ENCODE measurements around the gene EPB41L1.

The EPB41L1 gene

DNA sequence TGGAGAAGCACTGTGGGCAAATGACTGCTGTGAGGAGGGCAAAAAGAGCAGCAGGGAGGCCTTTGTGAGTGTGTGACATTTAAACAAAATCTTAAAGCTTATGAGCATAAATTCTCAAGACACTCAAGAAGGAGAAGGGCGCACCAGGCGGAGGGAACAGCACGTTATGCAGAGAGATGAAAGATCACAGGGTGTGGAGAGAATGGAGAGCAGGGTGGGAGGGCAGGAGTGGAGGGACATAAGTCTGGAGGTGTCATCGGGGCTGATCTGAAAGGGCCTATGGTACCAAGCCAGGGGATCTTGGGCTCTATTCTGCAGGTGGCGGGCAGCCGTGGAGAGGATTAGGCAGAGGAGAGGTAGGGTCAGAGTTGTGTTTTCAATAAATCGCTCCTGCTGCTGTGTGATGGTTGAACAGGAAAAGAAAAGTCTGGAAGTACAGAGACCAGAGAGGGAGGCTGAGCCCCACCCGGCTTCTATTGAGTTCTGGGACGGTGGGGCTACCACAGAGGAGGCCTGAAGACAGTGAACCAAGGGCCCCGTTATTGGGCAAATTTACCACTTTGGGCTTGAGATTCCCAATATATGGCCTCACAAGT is 127.3 kb downstream of the EPB41L1 start:
- no peak for DNase-seq (ENCODE audit: low spot score)

Data from CD4-positive, alpha-beta T cell treated with Interleukin-15 for 4 hours (primary cell).